Chondrocyte (in vitro differentiated cells): Measurements from ENCODE around the gene MCF2L2. TPM values are rescaled to one million over a fixed set of nuclear protein-coding genes. Genes with fewer than 3 reads are reported as not detected.

Experiments used
- DNase-seq: peaks from one replicate; pipeline ENCODE4 v3.0.0; 2021; ENCODE audit warnings: mixed read lengths, low spot score
- H3K27ac Mint-ChIP-seq: one replicate; pipeline ENCODE4 v1.8.0; 2021; ENCODE audit warnings: mild to moderate bottlenecking, moderate library complexity, mixed read lengths; ENCODE audit not compliant: unreplicated experiment
- H3K27me3 Mint-ChIP-seq: 2 replicates; pipeline ENCODE4 v1.8.0; 2021; ENCODE audit warnings: low read depth, mixed read lengths
- H3K36me3 Mint-ChIP-seq: 2 replicates; pipeline ENCODE4 v1.8.0; 2021; ENCODE audit warnings: low read depth, mixed read lengths
- H3K4me1 Mint-ChIP-seq: 2 replicates; pipeline ENCODE4 v1.8.0; 2021; ENCODE audit warnings: low read depth, mild to moderate bottlenecking, mixed read lengths
- H3K4me3 Mint-ChIP-seq: one replicate; pipeline ENCODE4 v1.8.0; 2021; ENCODE audit warnings: mild to moderate bottlenecking, moderate library complexity, mixed read lengths; ENCODE audit not compliant: unreplicated experiment
- H3K9me3 Mint-ChIP-seq: 2 replicates; pipeline ENCODE4 v1.8.0; 2021; ENCODE audit warnings: low read depth, mixed read lengths
- CTCF ChIP-seq: fragments of 200-600 bp; sonication (generic); IDR thresholded peaks from 2 replicates; pipeline ENCODE4 v1.5.0; 2021; ENCODE audit warnings: antibody characterized with exemption, mild to moderate bottlenecking, moderate library complexity
- total RNA-seq: library from RNA; stranded (reverse); gene quantifications from 3 replicates; pipeline ENCODE4 v1.2.1, GENCODE V29; 2021

The MCF2L2 gene
- total RNA-seq, 1 donor from 2014 or later = 2.6 TPM

GRCh38 chr3:183197734-183198133 is 230.7 kb downstream of the MCF2L2 start:
- peaks cover 4% of the 10 kb centered on the region for H3K36me3 Mint-ChIP-seq
- H3K9me3 Mint-ChIP-seq = peaks cover 4% of the 10 kb centered on the region

GRCh38 chr3:183195266-183195665 is 233.2 kb downstream of the MCF2L2 start:
- Mint-ChIP-seq H3K36me3 (peaks cover 2% of the 10 kb centered on the region), H3K27me3 (no peaks in the 10 kb centered on the region), H3K9me3 (peaks cover 4% of the 10 kb centered on the region), H3K4me1 (no peaks in the 10 kb centered on the region), H3K27ac (no peak overlapping the region), H3K4me3 (no peak overlapping the region)
- TF ChIP-seq CTCF = no peak
- DNase-seq = no peak

More at GRCh38 chr3:183197734-183198133, 230.7 kb downstream of the MCF2L2 start:
- DNase-seq = no peak
- no peaks in the 10 kb centered on the region for H3K27me3 Mint-ChIP-seq
- H3K4me1 Mint-ChIP-seq = no peaks in the 10 kb centered on the region
- no peak overlapping the region for H3K27ac Mint-ChIP-seq
- H3K4me3 Mint-ChIP-seq = no peak overlapping the region
- no peak for TF ChIP-seq CTCF

- no peak for DNase-seq
- H3K9me3 Mint-ChIP-seq = peaks cover 4% of the 10 kb centered on the region
- no peak for TF ChIP-seq CTCF
- H3K4me3 Mint-ChIP-seq = no peak overlapping the region
- no peaks in the 10 kb centered on the region for H3K4me1 Mint-ChIP-seq
- H3K27ac Mint-ChIP-seq = peak overlapping the region; percentile 0
- peaks cover 2% of the 10 kb centered on the region for H3K36me3 Mint-ChIP-seq
- H3K27me3 Mint-ChIP-seq = no peaks in the 10 kb centered on the region
These were observed 234.4 kb downstream of the MCF2L2 start for GRCh38 chr3:183193762-183194689.

GRCh38 chr3:183192650-183193300 is 235.6 kb downstream of the MCF2L2 start:
- no peaks in the 10 kb centered on the region for H3K36me3 Mint-ChIP-seq
- TF ChIP-seq CTCF = no peak
- H3K4me1 Mint-ChIP-seq = no peaks in the 10 kb centered on the region

GRCh38 chr3:183189641-183190040 is 238.8 kb downstream of the MCF2L2 start:
- H3K27me3 Mint-ChIP-seq = no peaks in the 10 kb centered on the region
- H3K4me3 Mint-ChIP-seq = no peak overlapping the region
- H3K9me3 Mint-ChIP-seq = no peaks in the 10 kb centered on the region
- DNase-seq = no peak
- no peaks in the 10 kb centered on the region for H3K36me3 Mint-ChIP-seq
- no peak for TF ChIP-seq CTCF
- H3K4me1 Mint-ChIP-seq = peaks cover 12% of the 10 kb centered on the region
- no peak overlapping the region for H3K27ac Mint-ChIP-seq

More at GRCh38 chr3:183192650-183193300, 235.6 kb downstream of the MCF2L2 start:
- Mint-ChIP-seq H3K4me3 (no peak overlapping the region), H3K9me3 (no peaks in the 10 kb centered on the region), H3K27ac (no peak overlapping the region), H3K27me3 (no peaks in the 10 kb centered on the region)
- no peak for DNase-seq
